ENCODE data around the gene TTC21A. TPM values are rescaled to one million over a fixed set of nuclear protein-coding genes. Genes with fewer than 3 reads are reported as not detected.

Gene TTC21A
- total RNA-seq, 1 experiment from 2014 or later: 7.7 TPM

DNA sequence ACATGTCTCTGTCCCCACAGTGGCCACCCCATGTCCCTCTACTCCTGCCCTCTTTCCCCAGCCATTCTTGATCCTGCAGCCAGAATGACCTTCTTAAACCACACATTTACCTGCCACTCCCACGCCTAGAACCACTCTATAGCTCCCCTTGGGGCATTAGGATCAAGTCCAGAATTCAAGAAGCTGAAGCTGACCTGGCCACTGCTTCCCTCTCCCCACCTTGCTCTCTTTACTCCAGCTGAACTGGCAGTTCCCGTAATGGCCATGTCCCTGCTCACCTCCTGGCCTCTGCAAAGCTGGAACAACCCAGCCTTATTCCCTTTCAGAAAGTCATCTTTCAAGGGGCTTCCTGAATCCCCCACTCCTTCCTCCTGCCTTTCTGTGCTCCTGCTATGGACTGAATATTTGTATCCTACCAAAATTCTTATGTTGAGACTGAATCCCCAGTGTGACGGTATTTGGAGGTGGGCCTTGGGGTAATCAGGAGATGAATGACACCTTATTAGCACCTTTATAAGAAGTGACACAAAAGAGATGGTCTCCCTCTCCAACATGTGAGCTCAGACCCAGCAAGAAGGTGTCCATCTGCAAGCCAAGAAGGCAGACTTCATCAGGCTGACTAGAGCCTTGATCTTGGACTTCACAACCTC, 42.1 kb downstream of the TTC21A start:
- in situ Hi-C loops (cut with HindIII; ENCODE audit: low pct_unique_long_range_greater_than_20kb, low sequenced_read_pairs) (no loop called here), intact Hi-C loops (cut with micrococcal nuclease; ENCODE audit: unreplicated experiment) (no loop called here)
- ChIA-PET POLR2A (no interaction called here), CTCF (no interaction called here)
- Histone ChIP-seq H3K36me3 (ENCODE audit: control insufficient read depth, insufficient read depth, low read length) (no peaks in the 10 kb centered on the region; the same call in 1 of the 2 replicates), H3K9me3 (ENCODE audit: control insufficient read depth, insufficient read depth, low read depth, low read length) (no peaks in the 10 kb centered on the region), H3K4me1 (ENCODE audit: control insufficient read depth, insufficient read depth, low read length) (peaks cover 61% of the 10 kb centered on the region), H3K4me3 (ENCODE audit: low read depth in 2 of 2, low read length in 2 of 2) (no peak overlapping the region), H3K27me3 (ENCODE audit: control insufficient read depth, insufficient read depth, low read length) (no peaks in the 10 kb centered on the region), H3K27ac (ENCODE audit: low read length) (peak overlapping the region; percentile 44; the same call in 1 of the 2 replicates)
- no TSS peak for BruUV-seq (replicated peaks)
- TF ChIP-seq TCF7L2 (IDR thresholded peaks at IDR 0.05; ENCODE audit: low read depth, low read length) (no peak), SIN3A (IDR thresholded peaks at IDR 0.05; ENCODE audit: borderline replicate concordance, insufficient read depth, low read depth, low read length) (no peak), POLR2AphosphoS5 (IDR thresholded peaks at IDR 0.05; ENCODE audit: low read depth, low read length) (no peak)
- TF ChIP-seq, protein P1, sequence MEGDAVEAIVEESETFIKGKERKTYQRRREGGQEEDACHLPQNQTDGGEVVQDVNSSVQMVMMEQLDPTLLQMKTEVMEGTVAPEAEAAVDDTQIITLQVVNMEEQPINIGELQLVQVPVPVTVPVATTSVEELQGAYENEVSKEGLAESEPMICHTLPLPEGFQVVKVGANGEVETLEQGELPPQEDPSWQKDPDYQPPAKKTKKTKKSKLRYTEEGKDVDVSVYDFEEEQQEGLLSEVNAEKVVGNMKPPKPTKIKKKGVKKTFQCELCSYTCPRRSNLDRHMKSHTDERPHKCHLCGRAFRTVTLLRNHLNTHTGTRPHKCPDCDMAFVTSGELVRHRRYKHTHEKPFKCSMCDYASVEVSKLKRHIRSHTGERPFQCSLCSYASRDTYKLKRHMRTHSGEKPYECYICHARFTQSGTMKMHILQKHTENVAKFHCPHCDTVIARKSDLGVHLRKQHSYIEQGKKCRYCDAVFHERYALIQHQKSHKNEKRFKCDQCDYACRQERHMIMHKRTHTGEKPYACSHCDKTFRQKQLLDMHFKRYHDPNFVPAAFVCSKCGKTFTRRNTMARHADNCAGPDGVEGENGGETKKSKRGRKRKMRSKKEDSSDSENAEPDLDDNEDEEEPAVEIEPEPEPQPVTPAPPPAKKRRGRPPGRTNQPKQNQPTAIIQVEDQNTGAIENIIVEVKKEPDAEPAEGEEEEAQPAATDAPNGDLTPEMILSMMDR (IDR thresholded peaks at IDR 0.05): no peak
- TF ChIP-seq, protein P2, sequence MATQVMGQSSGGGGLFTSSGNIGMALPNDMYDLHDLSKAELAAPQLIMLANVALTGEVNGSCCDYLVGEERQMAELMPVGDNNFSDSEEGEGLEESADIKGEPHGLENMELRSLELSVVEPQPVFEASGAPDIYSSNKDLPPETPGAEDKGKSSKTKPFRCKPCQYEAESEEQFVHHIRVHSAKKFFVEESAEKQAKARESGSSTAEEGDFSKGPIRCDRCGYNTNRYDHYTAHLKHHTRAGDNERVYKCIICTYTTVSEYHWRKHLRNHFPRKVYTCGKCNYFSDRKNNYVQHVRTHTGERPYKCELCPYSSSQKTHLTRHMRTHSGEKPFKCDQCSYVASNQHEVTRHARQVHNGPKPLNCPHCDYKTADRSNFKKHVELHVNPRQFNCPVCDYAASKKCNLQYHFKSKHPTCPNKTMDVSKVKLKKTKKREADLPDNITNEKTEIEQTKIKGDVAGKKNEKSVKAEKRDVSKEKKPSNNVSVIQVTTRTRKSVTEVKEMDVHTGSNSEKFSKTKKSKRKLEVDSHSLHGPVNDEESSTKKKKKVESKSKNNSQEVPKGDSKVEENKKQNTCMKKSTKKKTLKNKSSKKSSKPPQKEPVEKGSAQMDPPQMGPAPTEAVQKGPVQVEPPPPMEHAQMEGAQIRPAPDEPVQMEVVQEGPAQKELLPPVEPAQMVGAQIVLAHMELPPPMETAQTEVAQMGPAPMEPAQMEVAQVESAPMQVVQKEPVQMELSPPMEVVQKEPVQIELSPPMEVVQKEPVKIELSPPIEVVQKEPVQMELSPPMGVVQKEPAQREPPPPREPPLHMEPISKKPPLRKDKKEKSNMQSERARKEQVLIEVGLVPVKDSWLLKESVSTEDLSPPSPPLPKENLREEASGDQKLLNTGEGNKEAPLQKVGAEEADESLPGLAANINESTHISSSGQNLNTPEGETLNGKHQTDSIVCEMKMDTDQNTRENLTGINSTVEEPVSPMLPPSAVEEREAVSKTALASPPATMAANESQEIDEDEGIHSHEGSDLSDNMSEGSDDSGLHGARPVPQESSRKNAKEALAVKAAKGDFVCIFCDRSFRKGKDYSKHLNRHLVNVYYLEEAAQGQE (IDR thresholded peaks at IDR 0.05; ENCODE audit: insufficient read depth in 1 of 2, low read depth in 2 of 2, low read length in 1 of 2): no peak
- DNase-seq (ENCODE audit: low read depth, low spot score): no peak
- no peak for ATAC-seq

DNA sequence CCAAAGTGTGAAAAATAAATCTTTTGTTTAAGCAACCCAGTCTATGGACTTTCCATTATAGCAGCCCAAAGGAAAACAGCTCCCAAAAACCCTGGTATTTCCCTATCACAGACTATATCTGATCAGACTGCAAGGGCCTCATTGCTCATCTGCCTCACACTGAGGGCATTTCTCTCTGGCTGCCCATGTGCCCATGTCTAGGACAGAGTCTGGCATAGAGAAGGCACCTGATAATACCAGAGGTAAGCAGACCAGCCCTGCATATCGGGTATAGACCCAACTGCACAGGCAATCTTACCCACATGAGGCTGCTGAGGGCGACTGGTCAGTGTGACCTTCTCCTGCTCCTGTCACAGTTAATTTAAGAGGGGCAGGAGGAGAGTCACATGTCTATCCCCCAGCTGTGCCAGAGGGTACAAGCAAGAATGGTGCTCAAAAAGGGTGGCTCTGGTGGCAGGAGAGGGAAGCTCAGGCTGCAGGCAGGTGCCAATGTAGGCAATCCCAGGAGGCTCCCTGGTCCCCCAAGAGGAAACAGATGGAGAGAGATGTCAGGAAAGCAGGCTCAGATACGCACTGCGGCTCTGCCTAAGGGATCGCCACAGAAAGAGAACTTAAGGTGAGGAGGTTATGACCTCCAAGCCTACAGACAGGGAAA, 42.8 kb downstream of the TTC21A start:
- Histone ChIP-seq H3K4me1 (ENCODE audit: control insufficient read depth, insufficient read depth, low read length) (peaks cover 64% of the 10 kb centered on the region), H3K36me3 (ENCODE audit: control insufficient read depth, insufficient read depth, low read length) (no peaks in the 10 kb centered on the region; the same call in 1 of the 2 replicates), H3K9me3 (ENCODE audit: control insufficient read depth, insufficient read depth, low read depth, low read length) (no peaks in the 10 kb centered on the region), H3K27me3 (ENCODE audit: control insufficient read depth, insufficient read depth, low read length) (no peaks in the 10 kb centered on the region), H3K27ac (ENCODE audit: low read length) (peak overlapping the region; percentile 49; the same call in 1 of the 2 replicates), H3K4me3 (ENCODE audit: low read depth in 2 of 2, low read length in 2 of 2) (peak overlapping the region; percentile 67 to 75; a peak in 3 of 4 replicates)
- ChIA-PET CTCF (no interaction called here), POLR2A (no interaction called here)
- in situ Hi-C loops (cut with HindIII; ENCODE audit: low pct_unique_long_range_greater_than_20kb, low sequenced_read_pairs): no loop called here
- no peak for TF ChIP-seq POLR2AphosphoS5 (IDR thresholded peaks at IDR 0.05; ENCODE audit: low read depth, low read length)
- no peak for TF ChIP-seq SIN3A (IDR thresholded peaks at IDR 0.05; ENCODE audit: borderline replicate concordance, insufficient read depth, low read depth, low read length)
- TF ChIP-seq TCF7L2 (IDR thresholded peaks at IDR 0.05; ENCODE audit: low read depth, low read length): no peak
- TF ChIP-seq, protein P1 (IDR thresholded peaks at IDR 0.05): no peak
- TF ChIP-seq, protein P2 (IDR thresholded peaks at IDR 0.05; ENCODE audit: insufficient read depth in 1 of 2, low read depth in 2 of 2, low read length in 1 of 2): no peak
- intact Hi-C loops (cut with micrococcal nuclease; ENCODE audit: unreplicated experiment): no loop called here
- DNase-seq (ENCODE audit: low read depth, low spot score): no peak
- no peak for ATAC-seq
- BruUV-seq (replicated peaks): no TSS peak

Data from Panc1 (cell line).